Hepatocyte (in vitro differentiated cells): ENCODE results near the gene ATXN10.
"Not testable (repeated sequence)": the region's sequence is repeated elsewhere in the genome, so short reads cannot be mapped to it uniquely, and the experiment has no call there.

Experiments used
- CTCF ChIP-seq: fragments of 200-600 bp; sonication (generic); IDR thresholded peaks from 2 replicates; pipeline ENCODE4 v1.5.1; 2016; ENCODE audit warnings: antibody characterized with exemption, mild to moderate bottlenecking; ENCODE audit not compliant: poor library complexity
- EZH2 ChIP-seq: fragments of 200-600 bp; sonication (generic); IDR thresholded peaks from 2 replicates; pipeline ENCODE4 v1.6.1; 2016; ENCODE audit warnings: antibody characterized with exemption, mild to moderate bottlenecking, borderline replicate concordance
- EZH2phosphoT487 ChIP-seq: fragments of 200-600 bp; sonication (generic); IDR thresholded peaks from one replicate; pipeline ENCODE4 v1.6.1; 2018; ENCODE audit warnings: antibody characterized with exemption, mild to moderate bottlenecking, low read depth, moderate library complexity; ENCODE audit not compliant: unreplicated experiment, severe bottlenecking

- not testable (repeated sequence) for TF ChIP-seq CTCF, EZH2, EZH2phosphoT487
These were observed 42.8 kb downstream of the ATXN10 start for GRCh38 chr22:45714390-45714789.
